Activated T-cell treated with anti-CD3 and anti-CD28 coated beads, Interleukin-2, amount 50 U/mL, for 48 hours (primary cell): ENCODE data around the gene CEP112.
"Not testable (repeated sequence)": the region's sequence is repeated elsewhere in the genome, so short reads cannot be mapped to it uniquely, and the experiment has no call there.

Source experiments
- DNase-seq, 2 experiments: peaks; one replicate each; pipeline ENCODE4 v3.0.0-alpha.2; 2020

CEP112 gene

GRCh38 chr17:66150708-66151107, 41.2 kb downstream of the CEP112 start:
- no peak for DNase-seq

GRCh38 chr17:66149562-66149961, 42.4 kb downstream of the CEP112 start:
- no peak for DNase-seq

GRCh38 chr17:66146394-66146793, 45.5 kb downstream of the CEP112 start:
- no peak for DNase-seq

GRCh38 chr17:66143657-66144282, 48.2 kb downstream of the CEP112 start:
- DNase-seq = no peak

GRCh38 chr17:66142428-66142827, 49.5 kb downstream of the CEP112 start:
- DNase-seq = no peak

- DNase-seq = no peak
Measured at GRCh38 chr17:66138120-66138519, 53.8 kb downstream of the CEP112 start.

- no peak for DNase-seq
Measured at GRCh38 chr17:66135896-66136295, 56.0 kb downstream of the CEP112 start.

GRCh38 chr17:66135219-66135618, 56.7 kb downstream of the CEP112 start:
- DNase-seq = no peak

GRCh38 chr17:66129759-66130158, 62.2 kb downstream of the CEP112 start:
- no peak for DNase-seq

GRCh38 chr17:66126231-66126630, 65.7 kb downstream of the CEP112 start:
- DNase-seq = no peak

GRCh38 chr17:66123163-66123562, 68.8 kb downstream of the CEP112 start:
- no peak for DNase-seq

- DNase-seq = no peak
Measured at GRCh38 chr17:66115246-66115645, 76.7 kb downstream of the CEP112 start.

- DNase-seq = no peak
Measured at GRCh38 chr17:66114609-66115008, 77.3 kb downstream of the CEP112 start.

GRCh38 chr17:66107731-66108130, 84.2 kb downstream of the CEP112 start:
- no peak for DNase-seq

- DNase-seq = no peak
Measured at GRCh38 chr17:66098040-66098439, 93.9 kb downstream of the CEP112 start.

GRCh38 chr17:66094727-66095126, 97.2 kb downstream of the CEP112 start:
- no peak for DNase-seq

GRCh38 chr17:66091445-66092080, 100.4 kb downstream of the CEP112 start:
- no peak for DNase-seq

GRCh38 chr17:66089764-66090163, 102.2 kb downstream of the CEP112 start:
- DNase-seq = no peak

GRCh38 chr17:66088173-66088572, 103.8 kb downstream of the CEP112 start:
- DNase-seq = no peak

GRCh38 chr17:66087073-66087472, 104.9 kb downstream of the CEP112 start:
- no peak for DNase-seq

GRCh38 chr17:66085221-66085620, 106.7 kb downstream of the CEP112 start:
- DNase-seq = no peak

- not testable (repeated sequence) for DNase-seq
Measured at GRCh38 chr17:66080670-66081069, 111.3 kb downstream of the CEP112 start.

GRCh38 chr17:66076546-66077190, 115.3 kb downstream of the CEP112 start:
- no peak for DNase-seq

- no peak for DNase-seq
Measured at GRCh38 chr17:66073384-66073783, 118.5 kb downstream of the CEP112 start.
